ENCODE measurements around the gene RPIA. TPM values are rescaled to one million over a fixed set of nuclear protein-coding genes. Genes with fewer than 3 reads are reported as not detected.

The RPIA gene
- total and polyA plus RNA-seq, 9 of the 15 experiments (the other 6 are each of a cell fraction or from before 2014, with no cell fraction given) = 7.8 to 41.2 (median 25.8) TPM

DNA sequence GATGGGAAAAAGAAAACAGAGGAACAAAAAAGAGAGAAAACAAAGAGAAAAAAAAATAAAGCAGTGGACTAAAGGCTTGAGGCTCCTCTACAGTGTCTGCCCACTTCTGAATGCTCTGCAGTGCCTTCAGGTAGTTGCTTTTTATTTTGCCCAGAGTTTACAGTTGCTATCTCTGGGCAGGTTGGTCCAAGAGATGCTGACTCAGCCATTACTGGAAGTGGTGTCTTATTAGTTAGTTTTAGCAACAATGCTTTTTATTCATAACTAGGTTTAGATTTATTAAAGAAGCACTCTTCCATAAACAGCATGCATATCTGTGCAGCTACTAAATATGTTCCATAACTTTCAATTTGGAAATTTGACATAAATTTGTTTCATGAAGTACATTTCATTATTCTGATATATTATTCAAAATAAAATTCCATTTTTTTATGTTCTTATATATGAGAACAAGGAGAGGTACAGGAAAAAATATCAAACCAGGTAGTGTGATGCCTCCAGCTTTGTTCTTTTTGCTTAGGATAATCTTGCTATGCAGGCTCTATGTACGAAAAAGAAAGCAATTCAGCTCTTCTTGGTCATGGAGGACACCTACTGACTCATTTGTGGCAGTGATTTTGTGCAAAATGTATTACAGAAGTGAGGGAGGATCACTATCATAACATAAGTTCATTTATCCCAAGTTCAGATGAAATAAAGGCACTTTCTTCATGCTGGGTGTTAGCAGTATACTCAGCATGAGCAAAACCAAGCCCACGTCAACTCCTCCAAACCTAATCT, 69.5 kb downstream of the RPIA start (continued):
- TF ChIP-seq ZNF316 (IDR thresholded peaks at IDR 0.05) (peak; percentile 89), ZNF12 (CRISPR knock-in tag; IDR thresholded peaks at IDR 0.05) (no peak), ARID1B (IDR thresholded peaks at IDR 0.05) (no peak), CEBPB (tag; IDR thresholded peaks at IDR 0.05) (no peak), SMAD4 (CRISPR knock-in tag; conservative IDR thresholded peaks at IDR 0.05) (no peak), ZNF695 (CRISPR knock-in tag; IDR thresholded peaks at IDR 0.05) (no peak), ZC3H4 (CRISPR knock-in tag; IDR thresholded peaks at IDR 0.05; ENCODE audit: borderline replicate concordance) (no peak), ZNF232 (CRISPR knock-in tag; IDR thresholded peaks at IDR 0.05) (no peak), BRD4 (IDR thresholded peaks at IDR 0.05) (no peak), GATAD2B (IDR thresholded peaks at IDR 0.05; ENCODE audit: borderline replicate concordance) (no peak), YY1 (IDR thresholded peaks at IDR 0.05; ENCODE audit: borderline replicate concordance in 1 of 3, control insufficient read depth in 1 of 3, extremely low read depth in 1 of 3, insufficient read depth in 3 of 3, insufficient read length in 1 of 3, insufficient replicate concordance in 2 of 3, low read depth in 1 of 3, low read length in 2 of 3) (no peak), MAFG (tag; conservative IDR thresholded peaks at IDR 0.05) (peak; percentile 79), DNMT1 (IDR thresholded peaks at IDR 0.05) (no peak), EP400 (IDR thresholded peaks at IDR 0.05) (no peak)
- TF ChIP-seq, protein P1, sequence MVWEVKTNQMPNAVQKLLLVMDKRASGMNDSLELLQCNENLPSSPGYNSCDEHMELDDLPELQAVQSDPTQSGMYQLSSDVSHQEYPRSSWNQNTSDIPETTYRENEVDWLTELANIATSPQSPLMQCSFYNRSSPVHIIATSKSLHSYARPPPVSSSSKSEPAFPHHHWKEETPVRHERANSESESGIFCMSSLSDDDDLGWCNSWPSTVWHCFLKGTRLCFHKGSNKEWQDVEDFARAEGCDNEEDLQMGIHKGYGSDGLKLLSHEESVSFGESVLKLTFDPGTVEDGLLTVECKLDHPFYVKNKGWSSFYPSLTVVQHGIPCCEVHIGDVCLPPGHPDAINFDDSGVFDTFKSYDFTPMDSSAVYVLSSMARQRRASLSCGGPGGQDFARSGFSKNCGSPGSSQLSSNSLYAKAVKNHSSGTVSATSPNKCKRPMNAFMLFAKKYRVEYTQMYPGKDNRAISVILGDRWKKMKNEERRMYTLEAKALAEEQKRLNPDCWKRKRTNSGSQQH (CRISPR knock-in tag; IDR thresholded peaks at IDR 0.05) = no peak
- TF ChIP-seq, protein P2, sequence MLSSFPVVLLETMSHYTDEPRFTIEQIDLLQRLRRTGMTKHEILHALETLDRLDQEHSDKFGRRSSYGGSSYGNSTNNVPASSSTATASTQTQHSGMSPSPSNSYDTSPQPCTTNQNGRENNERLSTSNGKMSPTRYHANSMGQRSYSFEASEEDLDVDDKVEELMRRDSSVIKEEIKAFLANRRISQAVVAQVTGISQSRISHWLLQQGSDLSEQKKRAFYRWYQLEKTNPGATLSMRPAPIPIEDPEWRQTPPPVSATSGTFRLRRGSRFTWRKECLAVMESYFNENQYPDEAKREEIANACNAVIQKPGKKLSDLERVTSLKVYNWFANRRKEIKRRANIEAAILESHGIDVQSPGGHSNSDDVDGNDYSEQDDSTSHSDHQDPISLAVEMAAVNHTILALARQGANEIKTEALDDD (IDR thresholded peaks at IDR 0.05) = no peak
